ENCODE results near the gene LANCL2. TPM values are rescaled to one million over a fixed set of nuclear protein-coding genes. Genes with fewer than 3 reads are reported as not detected.

Gene LANCL2
- polyA plus RNA-seq, 3 donors: 26.0 to 29.0 (median 27.3) TPM

Other genes with a start within 250 kb of the LANCL2 start
- 10 to 100 TPM; 60.0 to 64.8 (median 63.3) TPM for gene VOPP1, start 207.2 kb downstream of the LANCL2 start, polyA plus RNA-seq (ENCODE audit: insufficient read length in 3 of 3)

All from right renal cortex interstitium (tissue), 3 donors.